Measurements from ENCODE around the gene RGS1.

RGS1 gene

GRCh38 chr1:192550922-192551534, 24.5 kb upstream of the RGS1 start:
- peak; percentile 52 for DNase-seq
- Histone ChIP-seq H3K79me2 (ENCODE audit: low read length) (no peaks in the 10 kb centered on the region), H3K27ac (ENCODE audit: low read length) (peak overlapping the region; percentile 56; the same call in 1 of the 2 replicates)

DNA sequence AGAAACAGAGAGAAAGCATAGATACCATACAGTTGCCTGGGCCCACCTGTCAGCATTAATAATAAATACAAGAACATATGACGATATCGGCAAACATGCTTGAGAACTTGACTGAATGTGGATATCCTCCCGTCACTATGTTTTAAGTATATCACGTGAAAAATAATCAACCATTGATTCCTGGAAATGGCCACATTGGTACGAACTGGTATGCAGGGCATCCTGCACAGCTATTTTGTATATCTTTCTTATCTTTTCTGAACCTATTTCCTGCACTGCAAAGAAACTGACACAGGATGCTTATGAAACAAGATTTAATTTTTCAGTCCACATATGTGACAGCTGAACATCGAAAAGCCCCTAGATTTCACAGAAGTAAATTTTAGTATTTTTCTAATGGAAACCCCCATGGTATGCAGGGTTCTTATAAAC, 22.8 kb upstream of the RGS1 start:
- no peak overlapping the region for H3K27ac ChIP-seq (ENCODE audit: low read length)
- no peak for DNase-seq

More at GRCh38 chr1:192550922-192551534, 24.5 kb upstream of the RGS1 start:
- Histone ChIP-seq H3K4me3 (ENCODE audit: low read length) (no peak overlapping the region), H4K20me1 (ENCODE audit: insufficient read depth, low read length) (no peaks in the 10 kb centered on the region), H3K4me2 (ENCODE audit: low read depth, low read length) (peak overlapping the region; percentile 28), H3K27me3 (replicated peaks; ENCODE audit: insufficient read depth, low read length) (no peaks in the 10 kb centered on the region), H2AFZ (ENCODE audit: low read length) (peak overlapping the region; percentile 37), H3F3A (ENCODE audit: insufficient read depth, low read length) (peaks cover 13% of the 10 kb centered on the region), H3K9me3 (replicated peaks; ENCODE audit: insufficient read depth, low read length) (no peaks in the 10 kb centered on the region), H3K9ac (ENCODE audit: low read length) (peak overlapping the region; percentile 7; the same call in 1 of the 2 replicates), H3K9me2 (replicated peaks; ENCODE audit: insufficient read depth, low read length) (no peaks in the 10 kb centered on the region), H3K36me3 (replicated peaks; ENCODE audit: insufficient read depth, low read length) (no peaks in the 10 kb centered on the region), H3K4me1 (ENCODE audit: low read length) (peaks cover 18% of the 10 kb centered on the region)
- TF ChIP-seq EZH2 (optimal IDR thresholded peaks at IDR 0.05; ENCODE audit: low read depth, low read length) (no peak), CTCF (IDR thresholded peaks at IDR 0.05; ENCODE audit: low read length) (no peak), EZH2phosphoT487 (IDR thresholded peaks at IDR 0.05; ENCODE audit: low read length) (no peak)

DNA sequence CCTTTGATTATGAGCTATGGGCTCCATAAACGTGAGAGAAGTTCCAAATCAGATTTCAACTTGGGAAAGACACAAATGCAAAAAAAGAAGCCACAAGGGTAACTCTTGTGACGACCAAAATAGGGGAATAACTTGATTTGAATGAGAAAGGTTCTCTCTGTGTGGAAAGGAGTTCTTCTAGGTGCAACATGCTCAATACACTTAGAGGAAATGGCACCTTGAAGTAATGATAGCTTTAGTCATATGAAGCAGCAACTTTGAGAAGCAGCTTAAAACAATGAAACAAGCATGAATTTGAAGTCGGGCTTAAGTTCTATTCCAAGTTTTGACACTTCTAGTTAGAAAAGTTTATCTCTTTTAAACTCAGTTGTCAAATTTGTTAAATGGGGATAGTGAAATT, 21.8 kb upstream of the RGS1 start:
- no peak overlapping the region for H3K4me3 ChIP-seq (ENCODE audit: low read length)
- H3F3A ChIP-seq (ENCODE audit: insufficient read depth, low read length) = peaks cover 10% of the 10 kb centered on the region
- no peaks in the 10 kb centered on the region for H4K20me1 ChIP-seq (ENCODE audit: insufficient read depth, low read length)
- no peak for DNase-seq
- peaks cover 15% of the 10 kb centered on the region for H3K4me1 ChIP-seq (ENCODE audit: low read length)
- H2AFZ ChIP-seq (ENCODE audit: low read length) = no peak overlapping the region
- TF ChIP-seq CTCF (IDR thresholded peaks at IDR 0.05; ENCODE audit: low read length) (no peak), EZH2phosphoT487 (IDR thresholded peaks at IDR 0.05; ENCODE audit: low read length) (no peak), EZH2 (optimal IDR thresholded peaks at IDR 0.05; ENCODE audit: low read depth, low read length) (no peak)
- no peaks in the 10 kb centered on the region for H3K27me3 ChIP-seq (replicated peaks; ENCODE audit: insufficient read depth, low read length)
- no peaks in the 10 kb centered on the region for H3K36me3 ChIP-seq (replicated peaks; ENCODE audit: insufficient read depth, low read length)
- no peak overlapping the region for H3K9ac ChIP-seq (ENCODE audit: low read length)
- H3K79me2 ChIP-seq (ENCODE audit: low read length) = no peaks in the 10 kb centered on the region
- no peaks in the 10 kb centered on the region for H3K9me3 ChIP-seq (replicated peaks; ENCODE audit: insufficient read depth, low read length)
- no peaks in the 10 kb centered on the region for H3K9me2 ChIP-seq (replicated peaks; ENCODE audit: insufficient read depth, low read length)
- H3K27ac ChIP-seq (ENCODE audit: low read length) = no peak overlapping the region
- H3K4me2 ChIP-seq (ENCODE audit: low read depth, low read length) = no peak overlapping the region

More for the DNA sequence above, 22.8 kb upstream of the RGS1 start:
- Histone ChIP-seq H3K4me1 (ENCODE audit: low read length) (peaks cover 15% of the 10 kb centered on the region), H3K9ac (ENCODE audit: low read length) (no peak overlapping the region), H3K36me3 (replicated peaks; ENCODE audit: insufficient read depth, low read length) (no peaks in the 10 kb centered on the region), H3K4me2 (ENCODE audit: low read depth, low read length) (no peak overlapping the region), H3K79me2 (ENCODE audit: low read length) (no peaks in the 10 kb centered on the region), H3K4me3 (ENCODE audit: low read length) (no peak overlapping the region), H3F3A (ENCODE audit: insufficient read depth, low read length) (peaks cover 10% of the 10 kb centered on the region), H3K9me3 (replicated peaks; ENCODE audit: insufficient read depth, low read length) (no peaks in the 10 kb centered on the region), H3K27me3 (replicated peaks; ENCODE audit: insufficient read depth, low read length) (no peaks in the 10 kb centered on the region), H2AFZ (ENCODE audit: low read length) (no peak overlapping the region), H3K9me2 (replicated peaks; ENCODE audit: insufficient read depth, low read length) (no peaks in the 10 kb centered on the region), H4K20me1 (ENCODE audit: insufficient read depth, low read length) (no peaks in the 10 kb centered on the region)
- TF ChIP-seq EZH2 (optimal IDR thresholded peaks at IDR 0.05; ENCODE audit: low read depth, low read length) (no peak), EZH2phosphoT487 (IDR thresholded peaks at IDR 0.05; ENCODE audit: low read length) (no peak), CTCF (IDR thresholded peaks at IDR 0.05; ENCODE audit: low read length) (no peak)
